Measurements from ENCODE around the gene ATP5F1E.

DNA sequence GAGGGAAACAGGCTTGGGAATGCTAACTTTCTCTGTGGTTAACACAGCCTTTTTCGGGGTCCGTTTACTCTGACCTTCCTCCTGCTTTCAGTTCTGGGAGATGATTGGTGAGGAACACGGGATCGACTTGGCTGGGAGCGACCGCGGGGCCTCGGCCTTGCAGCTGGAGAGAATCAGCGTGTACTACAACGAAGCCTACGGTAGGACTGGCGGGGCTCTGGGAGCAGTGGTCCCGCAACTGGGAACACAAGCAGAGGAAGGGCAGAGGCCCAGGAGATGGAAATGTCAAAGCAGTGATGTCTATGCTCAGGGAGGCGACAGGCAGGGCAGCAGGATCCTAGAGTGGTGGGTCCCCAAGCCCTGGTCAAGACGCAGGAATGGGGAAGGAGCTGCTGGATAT is 9.4 kb downstream of the ATP5F1E start:
- TF ChIP-seq, protein P1, sequence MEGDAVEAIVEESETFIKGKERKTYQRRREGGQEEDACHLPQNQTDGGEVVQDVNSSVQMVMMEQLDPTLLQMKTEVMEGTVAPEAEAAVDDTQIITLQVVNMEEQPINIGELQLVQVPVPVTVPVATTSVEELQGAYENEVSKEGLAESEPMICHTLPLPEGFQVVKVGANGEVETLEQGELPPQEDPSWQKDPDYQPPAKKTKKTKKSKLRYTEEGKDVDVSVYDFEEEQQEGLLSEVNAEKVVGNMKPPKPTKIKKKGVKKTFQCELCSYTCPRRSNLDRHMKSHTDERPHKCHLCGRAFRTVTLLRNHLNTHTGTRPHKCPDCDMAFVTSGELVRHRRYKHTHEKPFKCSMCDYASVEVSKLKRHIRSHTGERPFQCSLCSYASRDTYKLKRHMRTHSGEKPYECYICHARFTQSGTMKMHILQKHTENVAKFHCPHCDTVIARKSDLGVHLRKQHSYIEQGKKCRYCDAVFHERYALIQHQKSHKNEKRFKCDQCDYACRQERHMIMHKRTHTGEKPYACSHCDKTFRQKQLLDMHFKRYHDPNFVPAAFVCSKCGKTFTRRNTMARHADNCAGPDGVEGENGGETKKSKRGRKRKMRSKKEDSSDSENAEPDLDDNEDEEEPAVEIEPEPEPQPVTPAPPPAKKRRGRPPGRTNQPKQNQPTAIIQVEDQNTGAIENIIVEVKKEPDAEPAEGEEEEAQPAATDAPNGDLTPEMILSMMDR (IDR thresholded peaks at IDR 0.05) = no peak
- no peak for TF ChIP-seq POLR2A (IDR thresholded peaks at IDR 0.05)

Measured in esophagus squamous epithelium (tissue), 4 donors.